Smooth muscle cell (in vitro differentiated cells): ENCODE results near the gene RNF175. TPM values are rescaled to one million over a fixed set of nuclear protein-coding genes. Genes with fewer than 3 reads are reported as not detected.

Source experiments
- DNase-seq: peaks from one replicate; lab custom pipeline; 2025; ENCODE audit not compliant: unreplicated experiment; lab: John Stamatoyannopoulos, UW
- H2AFZ ChIP-seq: fragments of 200-600 bp; sonication (generic); 2 replicates; pipeline ENCODE4 v1.6.0; 2016; ENCODE audit warnings: antibody characterized with exemption, low read depth, mild to moderate bottlenecking
- H3F3A ChIP-seq: fragments of 200-600 bp; sonication (generic); 2 replicates; pipeline ENCODE4 v1.6.0; 2017; ENCODE audit warnings: antibody characterized with exemption, low read depth
- H3K27ac ChIP-seq: fragments of 200-600 bp; sonication (generic); 2 replicates; pipeline ENCODE4 v1.5.1; 2016; ENCODE audit warnings: low read depth, mild to moderate bottlenecking
- H3K27me3 ChIP-seq: fragments of 200-600 bp; sonication (generic); 2 replicates; pipeline ENCODE4 v1.6.1; 2016; ENCODE audit warnings: low read depth, mild to moderate bottlenecking
- H3K36me3 ChIP-seq: fragments of 200-600 bp; sonication (generic); 2 replicates; pipeline ENCODE4 v1.5.1; 2016; ENCODE audit warnings: low read depth
- H3K4me1 ChIP-seq: fragments of 200-600 bp; sonication (generic); 2 replicates; pipeline ENCODE4 v1.5.1; 2016; ENCODE audit warnings: low read depth
- H3K4me2 ChIP-seq: fragments of 200-600 bp; sonication (generic); 2 replicates; pipeline ENCODE4 v1.6.0; 2016; ENCODE audit warnings: mild to moderate bottlenecking
- H3K4me3 ChIP-seq: fragments of 200-600 bp; sonication (generic); 2 replicates; pipeline ENCODE4 v1.5.1; 2016; ENCODE audit warnings: mild to moderate bottlenecking
- H3K79me2 ChIP-seq: fragments of 200-600 bp; sonication (generic); 2 replicates; pipeline ENCODE4 v1.6.0; 2016; ENCODE audit warnings: low read depth, mild to moderate bottlenecking
- H3K9ac ChIP-seq: fragments of 200-600 bp; sonication (generic); 2 replicates; pipeline ENCODE4 v1.6.0; 2016; ENCODE audit warnings: low read depth
- H3K9me3 ChIP-seq: fragments of 200-600 bp; sonication (generic); replicated peaks from 2 replicates; pipeline ENCODE4 v1.5.1; 2016; ENCODE audit warnings: low read depth
- H4K20me1 ChIP-seq: fragments of 200-600 bp; sonication (generic); 2 replicates; pipeline ENCODE4 v1.6.0; 2016; ENCODE audit warnings: low read depth
- WGBS: methylation state at CpG from one replicate; pipeline ENCODE4 v1.1.7; 2016; ENCODE audit warnings: low lambda C conversion rate; 5-methylcytosine and 5-hydroxymethylcytosine counted together
- polyA plus RNA-seq: library from polyadenylated mRNA; unstranded; fragments of >200 nt; fragmentation: Nextera tagmentation; extraction: Ambion mirVana; gene quantifications from 2 replicates; pipeline ENCODE4 v1.2.1, GENCODE V29; 2016
- total RNA-seq: library from RNA; depleted of rRNA; stranded (reverse); fragments of >200 nt; gene quantifications from 2 replicates; pipeline ENCODE4 v1.2.3, GENCODE V29; 2014
- TF ChIP-seq, protein P1 (sequence below): fragments of 200-600 bp; sonication (generic); IDR thresholded peaks from 2 replicates; pipeline ENCODE4 v1.5.1; 2017; ENCODE audit warnings: borderline replicate concordance, mild to moderate bottlenecking, antibody characterized with exemption; ENCODE audit not compliant: insufficient read depth, poor library complexity, severe bottlenecking

The RNF175 gene
- total and polyA plus RNA-seq, 2 experiments from 2014 or later: 0.27 to 0.87 TPM

DNA sequence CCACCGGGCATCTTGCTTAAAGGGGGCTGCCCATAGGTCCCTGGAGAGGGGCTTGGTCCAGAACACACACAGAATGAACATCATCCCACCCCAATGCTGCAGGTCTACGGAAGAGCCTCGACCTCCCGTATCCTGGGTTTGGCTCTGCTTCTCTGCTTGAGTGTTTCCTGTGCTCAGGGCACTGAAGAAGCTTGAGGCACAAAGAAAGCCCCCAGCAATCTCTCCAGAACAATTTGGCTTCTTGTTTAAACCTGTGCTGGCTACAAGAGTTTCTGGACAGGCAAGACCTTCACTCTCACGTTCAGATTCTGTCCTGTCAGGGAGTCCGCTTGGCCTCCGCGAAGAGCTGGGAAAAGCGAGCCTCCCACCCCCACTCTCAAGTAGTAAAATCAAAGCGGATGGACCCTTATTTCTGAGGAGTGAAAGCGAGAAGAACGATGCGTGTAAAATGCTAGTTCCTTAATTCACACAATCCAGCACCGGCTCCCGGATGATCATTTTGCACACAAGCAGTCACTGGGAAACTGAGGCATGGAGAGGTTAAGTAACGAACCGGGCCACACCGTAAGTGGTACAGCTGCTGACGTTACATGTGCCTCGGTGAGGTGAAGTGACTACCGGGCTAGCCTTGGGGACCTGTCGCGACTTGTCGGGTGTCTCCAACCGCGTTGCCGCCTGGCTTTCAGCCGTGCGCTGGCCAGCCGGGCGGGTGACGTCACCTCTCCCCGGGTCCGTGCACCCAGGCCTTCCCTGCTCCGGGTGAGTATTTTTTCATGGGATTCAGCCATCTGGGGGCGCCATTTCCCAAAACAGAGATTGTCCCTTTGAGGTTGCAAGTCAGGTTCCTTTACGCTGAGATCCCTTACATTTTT lies 32.2 kb upstream of the RNF175 start:
- H3K4me2 ChIP-seq: peak overlapping the region; percentile 88
- H2AFZ ChIP-seq: peak overlapping the region; percentile 80
- peaks cover 6% of the 10 kb centered on the region for H3F3A ChIP-seq
- DNase-seq: peak; percentile 12
- H3K27me3 ChIP-seq: peaks cover 99% of the 10 kb centered on the region
- H3K9ac ChIP-seq: no peak overlapping the region
- 8% methylated on average over 37 of the region's 37 CpGs for WGBS
- H4K20me1 ChIP-seq: no peaks in the 10 kb centered on the region
- peak overlapping the region; percentile 52 for H3K4me3 ChIP-seq
- peaks cover 34% of the 10 kb centered on the region for H3K4me1 ChIP-seq
- H3K9me3 ChIP-seq: no peaks in the 10 kb centered on the region
- H3K27ac ChIP-seq: no peak overlapping the region
- no peaks in the 10 kb centered on the region for H3K36me3 ChIP-seq
- TF ChIP-seq, protein P1, sequence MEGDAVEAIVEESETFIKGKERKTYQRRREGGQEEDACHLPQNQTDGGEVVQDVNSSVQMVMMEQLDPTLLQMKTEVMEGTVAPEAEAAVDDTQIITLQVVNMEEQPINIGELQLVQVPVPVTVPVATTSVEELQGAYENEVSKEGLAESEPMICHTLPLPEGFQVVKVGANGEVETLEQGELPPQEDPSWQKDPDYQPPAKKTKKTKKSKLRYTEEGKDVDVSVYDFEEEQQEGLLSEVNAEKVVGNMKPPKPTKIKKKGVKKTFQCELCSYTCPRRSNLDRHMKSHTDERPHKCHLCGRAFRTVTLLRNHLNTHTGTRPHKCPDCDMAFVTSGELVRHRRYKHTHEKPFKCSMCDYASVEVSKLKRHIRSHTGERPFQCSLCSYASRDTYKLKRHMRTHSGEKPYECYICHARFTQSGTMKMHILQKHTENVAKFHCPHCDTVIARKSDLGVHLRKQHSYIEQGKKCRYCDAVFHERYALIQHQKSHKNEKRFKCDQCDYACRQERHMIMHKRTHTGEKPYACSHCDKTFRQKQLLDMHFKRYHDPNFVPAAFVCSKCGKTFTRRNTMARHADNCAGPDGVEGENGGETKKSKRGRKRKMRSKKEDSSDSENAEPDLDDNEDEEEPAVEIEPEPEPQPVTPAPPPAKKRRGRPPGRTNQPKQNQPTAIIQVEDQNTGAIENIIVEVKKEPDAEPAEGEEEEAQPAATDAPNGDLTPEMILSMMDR: peak; percentile 56
- no peaks in the 10 kb centered on the region for H3K79me2 ChIP-seq

DNA sequence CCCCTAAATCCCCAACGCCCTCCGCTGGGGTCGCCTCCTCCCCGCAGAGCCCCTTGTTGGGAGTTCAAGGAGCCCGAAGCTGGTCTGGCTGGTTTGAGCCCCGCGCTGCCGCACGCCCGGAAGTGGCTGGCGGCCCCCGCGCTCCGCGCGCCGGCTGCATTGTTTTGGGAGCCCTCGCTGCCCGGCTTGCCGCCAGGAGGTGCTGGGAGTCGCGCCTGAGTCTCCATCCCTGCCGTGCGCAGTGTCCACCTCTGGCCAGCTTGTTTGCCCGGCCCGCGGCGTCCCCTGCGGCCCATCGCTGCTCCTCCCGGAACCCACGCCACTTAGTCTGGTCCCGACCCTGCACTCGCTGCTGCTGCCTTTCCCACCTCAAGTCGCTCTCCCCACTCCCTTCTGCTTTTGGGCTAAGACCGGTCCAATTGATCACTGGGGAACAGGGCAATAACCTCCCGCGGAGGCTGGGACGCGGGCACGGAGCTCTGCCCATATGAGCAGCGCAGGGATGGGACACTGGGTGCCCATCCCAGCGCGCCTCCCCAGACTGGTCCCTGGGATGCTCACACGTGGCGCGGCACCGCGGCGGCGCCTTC lies 31.2 kb upstream of the RNF175 start:
- DNase-seq: no peak
- no peaks in the 10 kb centered on the region for H3K36me3 ChIP-seq
- H3K4me3 ChIP-seq: peak overlapping the region; percentile 39
- WGBS: 4% methylated on average over 44 of the region's 51 CpGs
- H3K9ac ChIP-seq: no peak overlapping the region
- peaks cover 34% of the 10 kb centered on the region for H3K4me1 ChIP-seq
- TF ChIP-seq, protein P1: peak; percentile 29
- peaks cover 99% of the 10 kb centered on the region for H3K27me3 ChIP-seq
- H3F3A ChIP-seq: peaks cover 6% of the 10 kb centered on the region
- H3K4me2 ChIP-seq: peak overlapping the region; percentile 88
- H2AFZ ChIP-seq: peak overlapping the region; percentile 35
- H4K20me1 ChIP-seq: no peaks in the 10 kb centered on the region
- no peaks in the 10 kb centered on the region for H3K79me2 ChIP-seq
- no peak overlapping the region for H3K27ac ChIP-seq
- no peaks in the 10 kb centered on the region for H3K9me3 ChIP-seq

- TF ChIP-seq, protein P1: no peak
- no peak for DNase-seq
- Histone ChIP-seq H3K27me3 (peaks cover 96% of the 10 kb centered on the region), H3K9ac (no peak overlapping the region), H3K4me3 (peak overlapping the region; percentile 39), H3K79me2 (no peaks in the 10 kb centered on the region), H3K27ac (no peak overlapping the region), H3K36me3 (no peaks in the 10 kb centered on the region), H3F3A (peaks cover 6% of the 10 kb centered on the region), H4K20me1 (no peaks in the 10 kb centered on the region), H2AFZ (peak overlapping the region; percentile 35), H3K4me2 (peak overlapping the region; percentile 88), H3K4me1 (peaks cover 34% of the 10 kb centered on the region), H3K9me3 (no peaks in the 10 kb centered on the region)
- 13% methylated on average over 10 of the region's 10 CpGs for WGBS
Observed at GRCh38 chr4:153790500-153790865, 30.7 kb upstream of the RNF175 start.
